ENCODE results near the gene ZNF141. TPM values are rescaled to one million over a fixed set of nuclear protein-coding genes. Genes with fewer than 3 reads are reported as not detected.

Gene ZNF141
- total and polyA plus RNA-seq, 2 donors (not counting 1 experiment from before 2014, with no cell fraction given), result 5.1 to 8.9 TPM

GRCh38 chr4:328729-329128 is 8.9 kb upstream of the ZNF141 start:
- no peak overlapping the region for H3K27ac ChIP-seq (ENCODE audit: insufficient read depth, low read length)
- H3K4me1 ChIP-seq (ENCODE audit: control insufficient read depth, extremely low read depth, insufficient read depth, low read length), result no peaks in the 10 kb centered on the region
- no peak for TF ChIP-seq EZH2 (IDR thresholded peaks at IDR 0.05; ENCODE audit: low read length, missing control alignments)
- TF ChIP-seq, protein P1, sequence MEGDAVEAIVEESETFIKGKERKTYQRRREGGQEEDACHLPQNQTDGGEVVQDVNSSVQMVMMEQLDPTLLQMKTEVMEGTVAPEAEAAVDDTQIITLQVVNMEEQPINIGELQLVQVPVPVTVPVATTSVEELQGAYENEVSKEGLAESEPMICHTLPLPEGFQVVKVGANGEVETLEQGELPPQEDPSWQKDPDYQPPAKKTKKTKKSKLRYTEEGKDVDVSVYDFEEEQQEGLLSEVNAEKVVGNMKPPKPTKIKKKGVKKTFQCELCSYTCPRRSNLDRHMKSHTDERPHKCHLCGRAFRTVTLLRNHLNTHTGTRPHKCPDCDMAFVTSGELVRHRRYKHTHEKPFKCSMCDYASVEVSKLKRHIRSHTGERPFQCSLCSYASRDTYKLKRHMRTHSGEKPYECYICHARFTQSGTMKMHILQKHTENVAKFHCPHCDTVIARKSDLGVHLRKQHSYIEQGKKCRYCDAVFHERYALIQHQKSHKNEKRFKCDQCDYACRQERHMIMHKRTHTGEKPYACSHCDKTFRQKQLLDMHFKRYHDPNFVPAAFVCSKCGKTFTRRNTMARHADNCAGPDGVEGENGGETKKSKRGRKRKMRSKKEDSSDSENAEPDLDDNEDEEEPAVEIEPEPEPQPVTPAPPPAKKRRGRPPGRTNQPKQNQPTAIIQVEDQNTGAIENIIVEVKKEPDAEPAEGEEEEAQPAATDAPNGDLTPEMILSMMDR (conservative IDR thresholded peaks at IDR 0.05 in 1 of 2, IDR thresholded peaks at IDR 0.05 in 1 of 2; ENCODE audit: low read depth in 1 of 2, low read length in 2 of 2), result no peak
- no peak for DNase-seq (ENCODE audit: low read depth in 2 of 2)
- no peak overlapping the region for H3K4me2 ChIP-seq (ENCODE audit: extremely low read depth, insufficient read depth, low read length)
- H4K20me1 ChIP-seq (ENCODE audit: control insufficient read depth, extremely low read depth, insufficient read depth, low read length), result no peaks in the 10 kb centered on the region
- H2AFZ ChIP-seq (ENCODE audit: low read length), result no peak overlapping the region
- no peaks in the 10 kb centered on the region for H3K27me3 ChIP-seq (ENCODE audit: control insufficient read depth, insufficient read depth, low read length)
- H3K4me3 ChIP-seq (replicated peaks in 1 of 4; ENCODE audit: control extremely low read depth in 1 of 4, insufficient read depth in 1 of 4, low read depth in 3 of 4, low read length in 4 of 4), result no peak overlapping the region
- H3K9ac ChIP-seq (ENCODE audit: insufficient read depth, low read length), result no peak overlapping the region
- no peaks in the 10 kb centered on the region for H3K36me3 ChIP-seq (ENCODE audit: control insufficient read depth, insufficient read depth, low read length)
- no peaks in the 10 kb centered on the region for H3K9me3 ChIP-seq (ENCODE audit: control insufficient read depth, insufficient read depth, low read depth, low read length)
- H3K79me2 ChIP-seq (ENCODE audit: control insufficient read depth, insufficient read depth, low read length), result no peaks in the 10 kb centered on the region

- H4K20me1 ChIP-seq (ENCODE audit: control insufficient read depth, extremely low read depth, insufficient read depth, low read length), result no peaks in the 10 kb centered on the region
- no peak overlapping the region for H2AFZ ChIP-seq (ENCODE audit: low read length)
- H3K27me3 ChIP-seq (ENCODE audit: control insufficient read depth, insufficient read depth, low read length), result no peaks in the 10 kb centered on the region
- H3K27ac ChIP-seq (ENCODE audit: insufficient read depth, low read length), result no peak overlapping the region
- no peak overlapping the region for H3K4me2 ChIP-seq (ENCODE audit: extremely low read depth, insufficient read depth, low read length)
- no peak overlapping the region for H3K4me3 ChIP-seq (replicated peaks in 1 of 4; ENCODE audit: control extremely low read depth in 1 of 4, insufficient read depth in 1 of 4, low read depth in 3 of 4, low read length in 4 of 4)
- H3K9me3 ChIP-seq (ENCODE audit: control insufficient read depth, insufficient read depth, low read depth, low read length), result no peaks in the 10 kb centered on the region
- no peak overlapping the region for H3K9ac ChIP-seq (ENCODE audit: insufficient read depth, low read length)
- H3K79me2 ChIP-seq (ENCODE audit: control insufficient read depth, insufficient read depth, low read length), result peaks cover 20% of the 10 kb centered on the region
- TF ChIP-seq EZH2 (IDR thresholded peaks at IDR 0.05; ENCODE audit: low read length, missing control alignments), result no peak
- TF ChIP-seq, protein P1 (conservative IDR thresholded peaks at IDR 0.05 in 1 of 2, IDR thresholded peaks at IDR 0.05 in 1 of 2; ENCODE audit: low read depth in 1 of 2, low read length in 2 of 2), result no peak
- no peaks in the 10 kb centered on the region for H3K36me3 ChIP-seq (ENCODE audit: control insufficient read depth, insufficient read depth, low read length)
- no peak for DNase-seq (ENCODE audit: low read depth in 2 of 2)
- no peaks in the 10 kb centered on the region for H3K4me1 ChIP-seq (ENCODE audit: control insufficient read depth, extremely low read depth, insufficient read depth, low read length)
These were observed 2.1 kb upstream of the ZNF141 start for GRCh38 chr4:335515-335914.

GRCh38 chr4:336099-336892 is 1.3 kb upstream of the ZNF141 start:
- TF ChIP-seq EZH2 (IDR thresholded peaks at IDR 0.05; ENCODE audit: low read length, missing control alignments), result no peak
- TF ChIP-seq, protein P1 (conservative IDR thresholded peaks at IDR 0.05 in 1 of 2, IDR thresholded peaks at IDR 0.05 in 1 of 2; ENCODE audit: low read depth in 1 of 2, low read length in 2 of 2), result no peak
- Histone ChIP-seq H3K36me3 (ENCODE audit: control insufficient read depth, insufficient read depth, low read length) (no peaks in the 10 kb centered on the region), H3K27ac (ENCODE audit: insufficient read depth, low read length) (no peak overlapping the region), H2AFZ (ENCODE audit: low read length) (peak overlapping the region; percentile 100), H4K20me1 (ENCODE audit: control insufficient read depth, extremely low read depth, insufficient read depth, low read length) (no peaks in the 10 kb centered on the region), H3K79me2 (ENCODE audit: control insufficient read depth, insufficient read depth, low read length) (peaks cover 20% of the 10 kb centered on the region), H3K4me1 (ENCODE audit: control insufficient read depth, extremely low read depth, insufficient read depth, low read length) (no peaks in the 10 kb centered on the region), H3K4me3 (replicated peaks in 1 of 4; ENCODE audit: control extremely low read depth in 1 of 4, insufficient read depth in 1 of 4, low read depth in 3 of 4, low read length in 4 of 4) (peak overlapping the region; percentile 37 to 81 (median 76)), H3K4me2 (ENCODE audit: extremely low read depth, insufficient read depth, low read length) (peak overlapping the region; percentile 94), H3K9me3 (ENCODE audit: control insufficient read depth, insufficient read depth, low read depth, low read length) (no peaks in the 10 kb centered on the region), H3K9ac (ENCODE audit: insufficient read depth, low read length) (peak overlapping the region; percentile 65), H3K27me3 (ENCODE audit: control insufficient read depth, insufficient read depth, low read length) (no peaks in the 10 kb centered on the region)
- DNase-seq (ENCODE audit: low read depth in 2 of 2), result peak in 1 of 2 donors; percentile 18
